HG03139 (cell line): ENCODE data around the gene TMEM204.

Source experiments
- ATAC-seq: cut with Tn5 transposase; IDR thresholded peaks from one replicate; pipeline ENCODE4 v1.9.1; 2021; ENCODE audit not compliant: unreplicated experiment

Gene TMEM204

GRCh38 chr16:1537763-1538289 is 4.4 kb downstream of the TMEM204 start:
- ATAC-seq, result no peak

GRCh38 chr16:1538804-1539520 is 5.5 kb downstream of the TMEM204 start:
- ATAC-seq, result no peak

- no peak for ATAC-seq
Measured at GRCh38 chr16:1539720-1540555, 6.5 kb downstream of the TMEM204 start.

- ATAC-seq, result no peak
Measured at GRCh38 chr16:1540556-1540855, 7.0 kb downstream of the TMEM204 start.

GRCh38 chr16:1541293-1542165 is 8.1 kb downstream of the TMEM204 start:
- no peak for ATAC-seq

GRCh38 chr16:1542166-1542500 is 8.7 kb downstream of the TMEM204 start:
- ATAC-seq, result no peak

GRCh38 chr16:1542533-1542932 is 9.1 kb downstream of the TMEM204 start:
- no peak for ATAC-seq

DNA sequence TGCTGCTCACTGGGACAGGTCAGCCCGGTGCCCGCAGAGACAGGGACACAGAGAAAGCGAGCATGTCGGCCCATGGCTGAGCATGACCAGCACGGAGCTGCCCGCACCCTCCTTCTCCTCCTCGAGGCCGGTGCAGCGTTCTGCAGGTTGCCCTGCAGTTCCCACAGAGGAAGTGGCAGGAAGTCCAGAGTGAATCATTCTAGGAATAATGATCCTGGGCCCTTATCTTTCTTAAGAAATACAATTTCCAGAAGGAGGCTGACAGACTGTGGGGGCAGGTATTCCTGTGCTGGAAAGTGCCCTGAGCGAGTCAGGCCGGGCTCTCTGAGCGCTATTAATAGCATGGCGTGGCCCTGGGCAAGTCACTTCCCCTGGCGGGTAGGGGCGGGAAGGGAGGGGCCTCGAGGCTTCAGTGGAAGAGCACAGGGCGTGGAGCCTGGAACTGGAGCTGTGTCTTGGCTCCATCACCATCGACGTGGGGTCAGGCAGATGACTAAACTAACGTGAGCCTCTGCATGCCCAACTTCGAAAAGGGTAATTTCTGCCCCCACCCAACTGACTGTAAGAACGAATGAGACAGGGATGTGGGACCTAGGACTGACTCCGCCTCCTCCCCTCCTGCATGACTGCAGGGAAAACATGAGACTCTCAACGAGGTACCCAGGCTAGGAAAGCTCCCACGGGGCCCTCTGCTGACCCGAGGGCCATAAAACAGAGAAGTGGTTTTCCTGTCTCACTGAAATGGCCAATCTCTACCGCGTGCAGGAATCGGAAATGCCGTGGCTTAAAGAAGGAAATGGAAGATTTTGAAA is 9.8 kb downstream of the TMEM204 start:
- no peak for ATAC-seq

- ATAC-seq, result no peak
Measured at GRCh38 chr16:1545044-1546040, 11.9 kb downstream of the TMEM204 start.

DNA sequence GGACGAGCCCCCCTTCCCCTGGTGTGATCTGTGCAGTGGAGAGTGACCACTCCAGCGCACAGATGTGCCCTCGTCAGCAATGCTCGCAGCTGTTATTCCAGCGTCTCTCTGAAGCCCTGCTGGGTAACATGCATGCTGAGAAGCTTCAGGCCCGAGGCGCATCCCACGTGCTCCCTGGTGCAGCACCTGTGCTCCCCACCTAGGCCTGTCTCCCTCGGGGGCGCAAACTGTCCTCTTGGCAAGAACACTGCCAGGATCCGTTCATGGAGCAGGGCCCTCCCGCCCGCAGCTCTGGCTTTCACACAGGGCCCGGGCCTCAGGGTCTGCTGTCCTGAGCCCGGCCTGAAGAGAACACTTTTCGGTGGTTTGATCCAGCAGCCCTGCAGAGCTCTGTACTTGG is 13.0 kb downstream of the TMEM204 start:
- ATAC-seq, result no peak

GRCh38 chr16:1548233-1548632 is 14.8 kb downstream of the TMEM204 start:
- ATAC-seq, result no peak

GRCh38 chr16:1548727-1549126 is 15.3 kb downstream of the TMEM204 start:
- no peak for ATAC-seq

- ATAC-seq, result no peak
Measured at GRCh38 chr16:1550069-1550468, 16.6 kb downstream of the TMEM204 start.

DNA sequence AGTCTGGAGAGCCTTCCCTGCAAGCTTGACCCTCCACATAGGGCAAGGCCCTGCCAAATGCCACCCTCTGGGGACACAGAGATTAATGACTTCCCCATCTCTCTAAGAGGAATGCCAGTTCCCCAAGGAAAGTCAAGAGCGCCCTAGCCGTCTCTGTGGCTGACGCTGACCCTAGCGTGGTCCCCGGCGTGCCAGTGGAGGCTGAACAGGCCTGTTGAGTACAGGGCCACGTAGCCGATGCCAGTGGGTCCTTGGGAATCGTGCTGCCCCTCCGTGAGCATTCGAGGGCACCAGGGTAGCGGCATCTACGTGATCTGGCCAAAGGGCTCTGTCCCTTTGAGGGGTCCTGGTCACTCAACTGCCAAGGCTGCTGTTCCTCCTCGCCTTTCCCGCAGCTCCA is 17.2 kb downstream of the TMEM204 start:
- ATAC-seq, result no peak

DNA sequence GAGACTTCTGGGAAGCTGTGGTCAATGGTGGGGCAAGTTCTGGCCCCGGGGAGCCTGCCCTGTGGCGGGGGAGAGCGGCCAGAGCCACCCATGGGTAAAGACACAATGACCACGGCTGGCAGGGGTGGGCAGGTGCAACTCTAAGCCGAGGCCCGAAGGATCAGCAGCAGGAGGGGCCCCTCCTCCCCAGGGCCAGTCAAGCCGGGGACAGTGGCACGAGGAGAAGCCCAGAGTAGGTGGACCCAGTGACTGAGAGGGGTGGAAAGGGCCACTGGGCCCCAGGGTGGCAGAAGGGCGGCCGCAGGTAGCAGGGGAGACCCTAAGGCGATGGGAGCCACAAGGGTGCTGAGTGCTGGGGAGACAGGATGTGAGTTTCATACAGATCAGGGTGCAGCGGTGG is 17.7 kb downstream of the TMEM204 start:
- ATAC-seq, result no peak

GRCh38 chr16:1552129-1552528 is 18.7 kb downstream of the TMEM204 start:
- ATAC-seq, result no peak

GRCh38 chr16:1553946-1554825 is 20.7 kb downstream of the TMEM204 start:
- no peak for ATAC-seq

- ATAC-seq, result no peak
Measured at GRCh38 chr16:1554826-1555445, 21.5 kb downstream of the TMEM204 start.
